Aorta (tissue), 5 donors: ENCODE results near the gene ARID1B. TPM values are rescaled to one million over a fixed set of nuclear protein-coding genes. Genes with fewer than 3 reads are reported as not detected.

Experiments used
- ATAC-seq: fragments of 200-7000 bp; cut with Tn5 transposase; one replicate; pipeline ENCODE4 v1.9.1; 2022; ENCODE audit warnings: moderate library complexity; ENCODE audit not compliant: low FRiP score
- DNase-seq, 2 donors: peaks; one replicate each; pipeline ENCODE4 v3.0.0-alpha.2; 2020
- H3K27ac ChIP-seq, 2 donors: one replicate each; pipeline ENCODE4 v1.5.1; 2013; ENCODE audit warnings: low read length in 2 of 2, mild to moderate bottlenecking in 2 of 2, moderate library complexity in 2 of 2, control low read depth in 1 of 2, inconsistent platforms in 1 of 2, low read depth in 1 of 2
- H3K27me3 ChIP-seq, 2 donors: one replicate each; pipeline ENCODE4 v1.6.1; 2013; ENCODE audit warnings: control low read depth in 1 of 2, low read length in 1 of 2, mild to moderate bottlenecking in 1 of 2, moderate library complexity in 1 of 2; ENCODE audit not compliant: insufficient read depth in 2 of 2, control insufficient read depth in 1 of 2
- H3K36me3 ChIP-seq, 2 donors: one replicate each; pipeline ENCODE4 v1.6.1; 2013; ENCODE audit warnings: control low read depth in 1 of 2, low read length in 1 of 2, mild to moderate bottlenecking in 1 of 2; ENCODE audit not compliant: insufficient read depth in 2 of 2, control insufficient read depth in 1 of 2
- H3K4me1 ChIP-seq, 2 donors: one replicate each; pipeline ENCODE4 v1.6.1; 2013; ENCODE audit warnings: low read length in 2 of 2, control low read depth in 1 of 2, mild to moderate bottlenecking in 1 of 2, moderate library complexity in 1 of 2; ENCODE audit not compliant: insufficient read depth in 2 of 2, control insufficient read depth in 1 of 2
- H3K4me3 ChIP-seq, 2 donors: one replicate each; pipeline ENCODE4 v1.5.1; 2013; ENCODE audit warnings: low read length in 2 of 2, control low read depth in 1 of 2, mild to moderate bottlenecking in 1 of 2
- H3K9me3 ChIP-seq: one replicate; pipeline ENCODE4 v1.6.1; 2013; ENCODE audit warnings: mild to moderate bottlenecking, low read length; ENCODE audit not compliant: control insufficient read depth
- WGBS, 2 donors: extraction: QIAGEN DNeasy Blood & Tissue Kit; methylation state at CpG; one replicate each; pipeline ENCODE4 v1.1.7; 2013; 5-methylcytosine and 5-hydroxymethylcytosine counted together
- intact Hi-C, 2 donors: fragments of 100-400 bp; cut with DNase I; formaldehyde crosslinking; loops; one replicate each; pipeline versions ENCODE4 v1.14.2 to v1.15.0; 2022
- polyA plus RNA-seq, 2 donors: library from polyadenylated mRNA; stranded (reverse); fragments of 200-250 nt; gene quantifications; one replicate each; pipeline ENCODE4 v1.2.3, GENCODE V29; 2013
- total RNA-seq, 2 donors: library from RNA; stranded (reverse); fragmentation: NEBNext Ultra II Directional; extraction: Animal tissue kit (Norgen Biotek cat#: 25700); gene quantifications; one replicate each; pipeline ENCODE4 v1.2.1, GENCODE V29; 2021
- donor health status: healthy with polysubstance abuse.
- donor health status: Bipolar disorder and iron deficiency.
- donor health status: DM: no; HTN: no; CAD: no.
- donor health status: DM: no; HTN: no; CAD: no.
- donor health status: DM: yes; HTN: yes; CAD: no.

The ARID1B gene
- total and polyA plus RNA-seq, 4 donors, result 6.5 to 143 (median 54.5) TPM

DNA sequence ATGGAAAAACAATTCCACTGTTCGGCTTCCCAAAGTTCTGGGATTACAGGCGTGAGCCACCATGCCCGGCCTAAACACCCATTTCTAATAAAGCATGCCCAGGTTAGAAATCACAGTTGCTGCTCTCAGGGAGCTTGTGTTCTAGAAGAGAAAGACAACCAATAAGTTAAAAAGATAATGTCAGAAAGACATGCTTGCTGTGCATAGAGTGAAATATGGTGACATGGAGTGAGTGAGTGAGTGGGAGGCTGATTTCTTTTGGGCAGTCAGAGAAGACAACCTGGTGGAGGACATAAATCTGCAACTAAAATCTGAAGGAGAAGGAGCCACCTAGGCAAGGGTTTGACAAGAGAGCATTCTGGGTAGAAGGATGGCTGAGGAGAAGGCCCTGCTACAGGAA lies 222.6 kb downstream of the ARID1B start:
- intact Hi-C loops, result no loop called here
- ATAC-seq, result no peak

GRCh38 chr6:157001716-157002115 lies 224.5 kb downstream of the ARID1B start:
- Histone ChIP-seq H3K4me3 (no peak overlapping the region), H3K9me3 (no peaks in the 10 kb centered on the region), H3K27ac (no peak overlapping the region), H3K4me1 (no peaks in the 10 kb centered on the region), H3K36me3 (no peaks in the 10 kb centered on the region), H3K27me3 (no peaks in the 10 kb centered on the region)
- whole genome bisulfite sequencing, 2 donors, result 92 to 94% methylated on average over 12 of the region's 12 CpGs
- no peak for ATAC-seq
- no peak for DNase-seq
- intact Hi-C loops, result no loop called here

More for the DNA sequence above, 222.6 kb downstream of the ARID1B start:
- H3K27ac ChIP-seq, result no peak overlapping the region
- no peaks in the 10 kb centered on the region for H3K27me3 ChIP-seq
- WGBS, 2 donors, result 97 to 98% methylated on average over 3 of the region's 3 CpGs
- DNase-seq, result no peak
- H3K4me1 ChIP-seq, result no peaks in the 10 kb centered on the region
- no peak overlapping the region for H3K4me3 ChIP-seq
- no peaks in the 10 kb centered on the region for H3K36me3 ChIP-seq
- H3K9me3 ChIP-seq, result no peaks in the 10 kb centered on the region

GRCh38 chr6:157002774-157003173 lies 225.6 kb downstream of the ARID1B start:
- DNase-seq (no peak), ATAC-seq (no peak)
- 95 to 98% methylated on average over 1 of the region's 1 CpG for WGBS, 2 donors
- H3K27ac ChIP-seq, result no peak overlapping the region
- H3K36me3 ChIP-seq, result no peaks in the 10 kb centered on the region
- no peaks in the 10 kb centered on the region for H3K27me3 ChIP-seq
- no peaks in the 10 kb centered on the region for H3K4me1 ChIP-seq
- H3K9me3 ChIP-seq, result no peaks in the 10 kb centered on the region
- no peak overlapping the region for H3K4me3 ChIP-seq
- intact Hi-C loops, result no loop called here

- no peak overlapping the region for H3K27ac ChIP-seq
- no peaks in the 10 kb centered on the region for H3K27me3 ChIP-seq
- DNase-seq, result no peak
- no peaks in the 10 kb centered on the region for H3K4me1 ChIP-seq
- no peaks in the 10 kb centered on the region for H3K9me3 ChIP-seq
- WGBS, 2 donors, result 46 to 47% methylated on average over 2 of the region's 2 CpGs
- no peaks in the 10 kb centered on the region for H3K36me3 ChIP-seq
- intact Hi-C loops, result no loop called here
- H3K4me3 ChIP-seq, result no peak overlapping the region
- no peak for ATAC-seq
Observed at GRCh38 chr6:157005940-157006339, 228.8 kb downstream of the ARID1B start.

- H3K9me3 ChIP-seq, result no peaks in the 10 kb centered on the region
- no peak overlapping the region for H3K4me3 ChIP-seq
- no peak overlapping the region for H3K27ac ChIP-seq
- intact Hi-C loops, result no loop called here
- no peak for DNase-seq
- H3K36me3 ChIP-seq, result no peaks in the 10 kb centered on the region
- 93 to 94% methylated on average over 7 of the region's 7 CpGs for WGBS, 2 donors
- H3K4me1 ChIP-seq, result peaks cover 0 to under 1% of the 10 kb centered on the region in 2 donors
- no peaks in the 10 kb centered on the region for H3K27me3 ChIP-seq
- ATAC-seq, result no peak
Observed at GRCh38 chr6:157008568-157008967, 231.4 kb downstream of the ARID1B start.

DNA sequence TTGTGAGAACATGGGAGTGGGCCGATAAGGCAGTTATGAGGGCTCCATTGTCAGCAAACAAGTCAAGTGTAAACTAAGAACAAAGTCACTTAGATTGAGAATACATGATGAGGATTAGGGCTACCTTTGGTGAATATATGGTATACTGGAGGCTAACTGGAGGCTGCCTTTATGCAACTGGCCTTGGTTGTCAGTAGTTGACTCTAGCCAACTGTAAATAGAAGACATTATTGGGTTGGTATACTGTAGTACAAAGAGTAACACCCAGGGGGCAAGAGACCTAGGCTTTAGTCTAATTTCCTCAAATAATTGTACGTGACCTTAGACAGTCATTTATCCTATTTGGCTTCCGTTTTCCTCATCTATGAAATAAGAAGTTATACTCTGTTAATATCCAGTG lies 235.2 kb downstream of the ARID1B start:
- Histone ChIP-seq H3K4me3 (no peak overlapping the region), H3K4me1 (peaks cover 0 to 5% of the 10 kb centered on the region in 2 donors), H3K36me3 (no peaks in the 10 kb centered on the region), H3K9me3 (no peaks in the 10 kb centered on the region), H3K27me3 (no peaks in the 10 kb centered on the region), H3K27ac (no peak overlapping the region)
- 81 to 97% methylated on average over 3 of the region's 3 CpGs for WGBS, 2 donors
- intact Hi-C loops, result no loop called here
- ATAC-seq, result no peak
- no peak for DNase-seq

GRCh38 chr6:157013649-157014304 lies 236.6 kb downstream of the ARID1B start:
- intact Hi-C loops, result no loop called here
- no peak overlapping the region for H3K4me3 ChIP-seq
- peaks cover 2 to 5% of the 10 kb centered on the region in 2 donors for H3K4me1 ChIP-seq
- H3K27ac ChIP-seq, result no peak overlapping the region
- 76 to 84% methylated on average over 7 of the region's 7 CpGs for WGBS, 2 donors
- no peak for ATAC-seq
- no peaks in the 10 kb centered on the region for H3K36me3 ChIP-seq
- no peaks in the 10 kb centered on the region for H3K27me3 ChIP-seq
- no peaks in the 10 kb centered on the region for H3K9me3 ChIP-seq
- no peak for DNase-seq

DNA sequence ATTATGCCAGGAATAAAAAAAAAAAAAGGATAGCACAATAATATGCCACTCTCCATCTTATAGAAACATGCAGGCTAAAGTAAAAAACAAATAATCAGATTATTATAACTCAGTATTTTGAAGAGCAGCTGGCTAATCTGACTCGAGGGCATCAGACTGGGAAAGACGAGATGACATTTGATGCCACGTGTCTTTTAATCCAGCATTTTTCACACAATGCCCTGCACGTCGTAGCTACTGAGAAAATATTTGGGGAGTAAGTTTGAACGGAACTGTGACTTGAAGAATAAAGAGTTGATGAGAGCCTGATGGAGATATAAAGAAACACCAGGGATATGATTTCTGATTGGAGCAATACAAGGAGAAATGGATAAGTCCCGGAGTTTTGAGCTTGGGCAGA lies 237.7 kb downstream of the ARID1B start:
- WGBS, 2 donors, result 80 to 82% methylated on average over 7 of the region's 7 CpGs
- Histone ChIP-seq H3K36me3 (no peaks in the 10 kb centered on the region), H3K27ac (no peak overlapping the region), H3K4me3 (no peak overlapping the region), H3K27me3 (no peaks in the 10 kb centered on the region), H3K9me3 (no peaks in the 10 kb centered on the region), H3K4me1 (peaks cover 2 to 5% of the 10 kb centered on the region in 2 donors)
- DNase-seq (no peak), ATAC-seq (no peak)
- intact Hi-C loops, result no loop called here

- H3K36me3 ChIP-seq, result no peaks in the 10 kb centered on the region
- no peak for ATAC-seq
- H3K9me3 ChIP-seq, result no peaks in the 10 kb centered on the region
- H3K4me1 ChIP-seq, result peaks cover 2 to 5% of the 10 kb centered on the region in 2 donors
- 76 to 92% methylated on average over 1 of the region's 1 CpG for WGBS, 2 donors
- no peaks in the 10 kb centered on the region for H3K27me3 ChIP-seq
- DNase-seq, result no peak
- intact Hi-C loops, result no loop called here
- no peak overlapping the region for H3K27ac ChIP-seq
- H3K4me3 ChIP-seq, result no peak overlapping the region
Observed at GRCh38 chr6:157017022-157017421, 239.8 kb downstream of the ARID1B start.
